Neural cell (in vitro differentiated cells): ENCODE results near the gene PROX2. TPM values are rescaled to one million over a fixed set of nuclear protein-coding genes. Genes with fewer than 3 reads are reported as not detected.

Experiments used
- H2AFZ ChIP-seq: fragments of 200-600, 300-800 bp; sonication (generic), shearing (Covaris generic); 2 replicates; pipeline ENCODE4 v1.6.0; 2014; ENCODE audit warnings: low read depth, mild to moderate bottlenecking, antibody characterized with exemption, low read length, moderate library complexity
- H3F3A ChIP-seq: fragments of 200-600 bp; shearing (Covaris generic); 2 replicates; pipeline ENCODE4 v1.6.1; 2016; ENCODE audit warnings: mild to moderate bottlenecking, moderate library complexity, mixed read lengths, antibody characterized with exemption, low read length; ENCODE audit not compliant: insufficient read depth, poor library complexity, severe bottlenecking
- H3K27ac ChIP-seq: fragments of 200-600, 300-800 bp; sonication (generic), shearing (Covaris generic); 2 replicates; pipeline ENCODE4 v1.5.1; 2014; ENCODE audit warnings: mild to moderate bottlenecking, low read length, moderate library complexity
- H3K27me3 ChIP-seq: fragments of 300-800, 200-600 bp; sonication (generic), shearing (Covaris generic); 2 replicates; pipeline ENCODE4 v1.6.0; 2014; ENCODE audit warnings: mild to moderate bottlenecking, low read depth, low read length, moderate library complexity; ENCODE audit not compliant: insufficient read depth
- H3K36me3 ChIP-seq: fragments of 300-800, 200-600 bp; sonication (generic), shearing (Covaris generic); 2 replicates; pipeline ENCODE4 v1.5.1; 2014; ENCODE audit warnings: mild to moderate bottlenecking, antibody characterized with exemption, low read length, moderate library complexity; ENCODE audit not compliant: insufficient read depth
- H3K4me2 ChIP-seq: fragments of 300-800, 200-600 bp; sonication (generic), shearing (Covaris generic); 2 replicates; pipeline ENCODE4 v1.6.0; 2014; ENCODE audit warnings: mild to moderate bottlenecking, low read length
- H3K4me3 ChIP-seq: fragments of 300-800, 200-600 bp; sonication (generic), shearing (Covaris generic); 2 replicates; pipeline ENCODE4 v1.5.1; 2014; ENCODE audit warnings: mild to moderate bottlenecking, low read length, moderate library complexity
- H3K79me2 ChIP-seq: fragments of 200-600 bp; shearing (Covaris generic); replicated peaks from 2 replicates; pipeline ENCODE4 v1.6.0; 2014; ENCODE audit warnings: mild to moderate bottlenecking, low read length, moderate library complexity; ENCODE audit not compliant: insufficient read depth
- H3K9ac ChIP-seq: fragments of 300-800, 200-600 bp; sonication (generic), shearing (Covaris generic); 2 replicates; pipeline ENCODE4 v1.6.1; 2016; ENCODE audit warnings: mild to moderate bottlenecking, low read length, mixed read lengths
- H3K9me2 ChIP-seq: fragments of 200-600 bp; shearing (Covaris generic); 2 replicates; pipeline ENCODE4 v1.6.1; 2016; ENCODE audit warnings: mild to moderate bottlenecking, low read length, mixed read lengths; ENCODE audit not compliant: insufficient read depth
- H3K9me3 ChIP-seq: fragments of 200-600, 300-800 bp; sonication (generic), shearing (Covaris generic); 2 replicates; pipeline ENCODE4 v1.6.1; 2016; ENCODE audit warnings: mild to moderate bottlenecking, mixed run types, low read length, moderate library complexity, mixed read lengths
- H4K20me1 ChIP-seq: fragments of 200-600 bp; shearing (Covaris generic); 2 replicates; pipeline ENCODE4 v1.6.1; 2016; ENCODE audit warnings: mild to moderate bottlenecking, mixed run types; ENCODE audit not compliant: insufficient read depth
- CTCF ChIP-seq: fragments of 450-650 bp; IDR thresholded peaks from 2 replicates; pipeline ENCODE4 v1.5.1; 2014; ENCODE audit warnings: antibody characterized with exemption, mild to moderate bottlenecking, moderate library complexity; ENCODE audit not compliant: poor library complexity, severe bottlenecking
- EP300 ChIP-seq: fragments of 450-650 bp; conservative IDR thresholded peaks from 2 replicates; pipeline ENCODE4 v1.6.1; 2014; ENCODE audit warnings: antibody characterized with exemption, mild to moderate bottlenecking, moderate library complexity; ENCODE audit not compliant: poor library complexity, severe bottlenecking
- EZH2 ChIP-seq: fragments of 200-600, 300-800 bp; shearing (Covaris generic), sonication (generic); IDR thresholded peaks from 2 replicates; pipeline ENCODE4 v1.6.1; 2014; ENCODE audit warnings: antibody characterized with exemption, low read length, borderline replicate concordance, mild to moderate bottlenecking; ENCODE audit not compliant: insufficient read depth, poor library complexity, severe bottlenecking
- MXI1 ChIP-seq: fragments of 450-650 bp; conservative IDR thresholded peaks from 2 replicates; pipeline ENCODE4 v1.6.1; 2014; ENCODE audit warnings: antibody characterized with exemption, mild to moderate bottlenecking; ENCODE audit not compliant: poor library complexity, severe bottlenecking
- POLR2AphosphoS5 ChIP-seq: IDR thresholded peaks from 2 replicates; pipeline ENCODE4 v1.6.1; 2012
- RAD21 ChIP-seq: fragments of 450-650 bp; conservative IDR thresholded peaks from 2 replicates; pipeline ENCODE4 v1.6.1; 2014; ENCODE audit warnings: antibody characterized with exemption, mild to moderate bottlenecking, moderate library complexity
- REST ChIP-seq: IDR thresholded peaks from 2 replicates; pipeline ENCODE4 v1.6.1; 2012; ENCODE audit warnings: borderline replicate concordance
- SMC3 ChIP-seq: fragments of 450-650 bp; conservative IDR thresholded peaks from 2 replicates; pipeline ENCODE4 v1.6.1; 2014; ENCODE audit warnings: antibody characterized with exemption, mild to moderate bottlenecking, moderate library complexity; ENCODE audit not compliant: poor library complexity
- TAF1 ChIP-seq: IDR thresholded peaks from 2 replicates; pipeline ENCODE4 v1.6.1; 2012; ENCODE audit warnings: low read depth
- polyA plus RNA-seq: library from polyadenylated mRNA; depleted of rRNA; stranded (reverse); fragments of >200 nt; gene quantifications from 2 replicates; pipeline ENCODE4 v1.2.3, GENCODE V29; 2014

PROX2 gene
- polyA plus RNA-seq, 1 donor from 2014 or later = not detected

- Histone ChIP-seq H3K4me3 (no peak overlapping the region), H2AFZ (no peak overlapping the region), H3K9me2 (no peaks in the 10 kb centered on the region), H3K4me2 (no peak overlapping the region), H3F3A (no peaks in the 10 kb centered on the region), H3K27ac (no peak overlapping the region), H3K9ac (no peak overlapping the region), H4K20me1 (no peaks in the 10 kb centered on the region), H3K9me3 (no peaks in the 10 kb centered on the region), H3K36me3 (no peaks in the 10 kb centered on the region), H3K79me2 (no peaks in the 10 kb centered on the region), H3K27me3 (no peaks in the 10 kb centered on the region)
- TF ChIP-seq EZH2 (no peak), RAD21 (no peak), TAF1 (no peak), EP300 (no peak), POLR2AphosphoS5 (no peak), CTCF (no peak), MXI1 (no peak), SMC3 (no peak), REST (no peak)
These were observed 28.8 kb downstream of the PROX2 start for GRCh38 chr14:74846968-74847665.

- no peaks in the 10 kb centered on the region for H3K36me3 ChIP-seq
- TF ChIP-seq EP300 (no peak), MXI1 (no peak)
- H3K79me2 ChIP-seq = no peaks in the 10 kb centered on the region
- no peak overlapping the region for H2AFZ ChIP-seq
- H3K4me3 ChIP-seq = no peak overlapping the region
- no peaks in the 10 kb centered on the region for H4K20me1 ChIP-seq
- no peak overlapping the region for H3K9ac ChIP-seq
- no peaks in the 10 kb centered on the region for H3K27me3 ChIP-seq
- no peaks in the 10 kb centered on the region for H3F3A ChIP-seq
- H3K4me2 ChIP-seq = no peak overlapping the region
- H3K27ac ChIP-seq = no peak overlapping the region
- no peaks in the 10 kb centered on the region for H3K9me2 ChIP-seq
- H3K9me3 ChIP-seq = no peaks in the 10 kb centered on the region
These were observed 29.8 kb downstream of the PROX2 start for GRCh38 chr14:74846168-74846567.

GRCh38 chr14:74843653-74844052 is 32.3 kb downstream of the PROX2 start:
- H3K9me3 ChIP-seq = no peaks in the 10 kb centered on the region
- no peak overlapping the region for H3K27ac ChIP-seq
- H3K4me3 ChIP-seq = no peak overlapping the region
- no peaks in the 10 kb centered on the region for H3K79me2 ChIP-seq
- no peak for TF ChIP-seq EZH2
- no peak for TF ChIP-seq SMC3
- no peak for TF ChIP-seq RAD21
- no peak for TF ChIP-seq TAF1
- no peak for TF ChIP-seq EP300
- TF ChIP-seq REST = no peak
- no peak for TF ChIP-seq POLR2AphosphoS5
- TF ChIP-seq MXI1 = no peak
- no peak for TF ChIP-seq CTCF
- H3K36me3 ChIP-seq = no peaks in the 10 kb centered on the region
- H3K9me2 ChIP-seq = no peaks in the 10 kb centered on the region
- no peaks in the 10 kb centered on the region for H3K27me3 ChIP-seq
- H3F3A ChIP-seq = no peaks in the 10 kb centered on the region
- no peaks in the 10 kb centered on the region for H4K20me1 ChIP-seq
- H2AFZ ChIP-seq = no peak overlapping the region
- no peak overlapping the region for H3K4me2 ChIP-seq
- no peak overlapping the region for H3K9ac ChIP-seq
